Endothelial cell of umbilical vein (primary cell): ENCODE data around the gene TERF2IP. TPM values are rescaled to one million over a fixed set of nuclear protein-coding genes. Genes with fewer than 3 reads are reported as not detected.

ENCODE experiments used
- BruUV-seq: library from RNA; stranded (reverse); fragments of 400-500 nt; replicated peaks from 2 replicates; lab custom pipeline; 2021; lab: Mats Ljungman, UMichigan
- CTCF ChIA-PET: fragments of 300-600, 350-600 bp; sonication (Branson Sonifier 250); formaldehyde crosslinking; loops from one replicate; lab custom pipeline; 2021; ENCODE audit warnings: antibody characterized with exemption, inconsistent platforms; lab: Charles Lee
- POLR2A ChIA-PET: fragments of 300-600, 350-600 bp; sonication (Branson Sonifier 250); formaldehyde crosslinking; loops from one replicate; lab custom pipeline; 2021; ENCODE audit warnings: antibody characterized with exemption, inconsistent platforms; lab: Charles Lee
- DNase-seq: peaks from one replicate; pipeline ENCODE4 v3.0.0-alpha.2; 2011; ENCODE audit warnings: low read depth, low spot score
- FAIRE-seq: peaks from 2 replicates; lab custom pipeline; 2011; peaks lifted over from hg19 to GRCh38; lab: Jason Lieb, UNC
- H2AFZ ChIP-seq: 2 replicates; pipeline ENCODE4 v1.6.0; 2012; ENCODE audit warnings: low read depth, low read length, control low read depth, inconsistent platforms
- H3K27ac ChIP-seq: 2 replicates; pipeline ENCODE4 v1.5.1; 2011; ENCODE audit warnings: low read depth, mild to moderate bottlenecking, control low read depth, low read length, moderate library complexity; ENCODE audit not compliant: insufficient read depth
- H3K27me3 ChIP-seq, 2 experiments: 2 replicates each; pipeline versions ENCODE4 v1.6.0 to v1.6.1; 2011; ENCODE audit warnings: low read length in 2 of 2, mixed read lengths in 1 of 2; ENCODE audit not compliant: control insufficient read depth in 2 of 2, insufficient read depth in 2 of 2
- H3K36me3 ChIP-seq, 2 experiments: 2 replicates in 1 of 2; 3 replicates in 1 of 2; pipeline ENCODE4 v1.5.1; 2011; ENCODE audit warnings: low read length in 2 of 2, mild to moderate bottlenecking in 1 of 2, moderate library complexity in 1 of 2; ENCODE audit not compliant: control insufficient read depth in 2 of 2, insufficient read depth in 2 of 2; ENCODE audit errors: extremely low read depth in 1 of 2
- H3K4me1 ChIP-seq: 3 replicates; pipeline ENCODE4 v1.5.1; 2011; ENCODE audit warnings: mild to moderate bottlenecking, low read length; ENCODE audit not compliant: control insufficient read depth, insufficient read depth; ENCODE audit errors: extremely low read depth
- H3K4me2 ChIP-seq: 2 replicates; pipeline ENCODE4 v1.6.1; 2011; ENCODE audit warnings: low read length, control low read depth, mixed read lengths; ENCODE audit not compliant: insufficient read depth
- H3K4me3 ChIP-seq, 3 experiments: fragments of 200-600 bp in 1 of 3; sonication (generic), shearing (Covaris generic) in 1 of 3; replicated peaks in 1 of 3; 2 replicates each; pipeline ENCODE4 v1.5.1; 2011 to 2016; ENCODE audit warnings: control low read depth in 3 of 3, low read length in 3 of 3, mild to moderate bottlenecking in 2 of 3, inconsistent platforms in 1 of 3, low read depth in 1 of 3, moderate library complexity in 1 of 3; ENCODE audit not compliant: insufficient read depth in 1 of 3
- H3K79me2 ChIP-seq: 2 replicates; pipeline ENCODE4 v1.6.0; 2012; ENCODE audit warnings: low read length, inconsistent platforms; ENCODE audit not compliant: control insufficient read depth, insufficient read depth
- H3K9ac ChIP-seq: replicated peaks from 2 replicates; pipeline ENCODE3; 2011; ENCODE audit warnings: low read length, control low read depth; ENCODE audit not compliant: insufficient read depth; ENCODE audit errors: extremely low read depth
- H3K9me1 ChIP-seq: replicated peaks from 3 replicates; pipeline ENCODE4 v1.6.0; 2011; ENCODE audit warnings: mild to moderate bottlenecking, low read length; ENCODE audit not compliant: control insufficient read depth, insufficient read depth; ENCODE audit errors: extremely low read depth
- H3K9me3 ChIP-seq: replicated peaks from 2 replicates; pipeline ENCODE4 v1.5.1; 2012; ENCODE audit warnings: low read length, inconsistent platforms; ENCODE audit not compliant: control insufficient read depth, insufficient read depth
- H4K20me1 ChIP-seq: replicated peaks from 2 replicates; pipeline ENCODE3; 2011; ENCODE audit warnings: mild to moderate bottlenecking, low read length; ENCODE audit not compliant: control insufficient read depth, insufficient read depth; ENCODE audit errors: extremely low read depth
- CTCF ChIP-seq, 2 donors: IDR thresholded peaks; 1 replicate in 1 of 2; 2 replicates in 1 of 2; pipeline ENCODE4 v1.5.1; 2011; ENCODE audit warnings: low read length in 2 of 2, mild to moderate bottlenecking in 2 of 2, moderate library complexity in 2 of 2, control low read depth in 1 of 2, inconsistent platforms in 1 of 2, low read depth in 1 of 2; ENCODE audit not compliant: insufficient read depth in 1 of 2; ENCODE audit errors: extremely low read depth in 1 of 2
- EZH2 ChIP-seq: IDR thresholded peaks from 2 replicates; pipeline ENCODE4 v1.6.1; 2012; ENCODE audit warnings: borderline replicate concordance, low read depth, mild to moderate bottlenecking, moderate library complexity, low read length, inconsistent platforms; ENCODE audit not compliant: severe bottlenecking
- FOS ChIP-seq: IDR thresholded peaks from 2 replicates; pipeline ENCODE4 v1.6.1; 2011; ENCODE audit warnings: mild to moderate bottlenecking, low read length, moderate library complexity, borderline replicate concordance; ENCODE audit not compliant: insufficient read depth
- GATA2 ChIP-seq: IDR thresholded peaks from 2 replicates; pipeline ENCODE4 v1.7.0; 2011; ENCODE audit warnings: low read depth, mild to moderate bottlenecking, moderate library complexity, mixed read lengths, low read length; ENCODE audit not compliant: insufficient read length, insufficient read depth
- JUN ChIP-seq: IDR thresholded peaks from 2 replicates; pipeline ENCODE4 v1.6.1; 2011; ENCODE audit warnings: borderline replicate concordance, low read depth; ENCODE audit not compliant: insufficient read length, insufficient read depth
- MAX ChIP-seq: IDR thresholded peaks from 2 replicates; pipeline ENCODE4 v1.6.1; 2011; ENCODE audit not compliant: insufficient read depth, insufficient read length
- MYC ChIP-seq: IDR thresholded peaks from one replicate; pipeline ENCODE4 v1.6.1; 2011; ENCODE audit warnings: mild to moderate bottlenecking, low read depth, low read length
- POLR2A ChIP-seq: IDR thresholded peaks from 2 replicates; pipeline ENCODE4 v1.6.1; 2012; ENCODE audit warnings: low read depth, mild to moderate bottlenecking, control low read depth, low read length
- POLR2AphosphoS5 ChIP-seq: IDR thresholded peaks from 2 replicates; pipeline ENCODE4 v1.6.1; 2012; ENCODE audit warnings: low read depth, mild to moderate bottlenecking, control low read depth, low read length, moderate library complexity; ENCODE audit not compliant: insufficient read depth
- dilution Hi-C: fragments of 300-500 bp; cut with MboI; formaldehyde crosslinking; loops from one replicate; pipeline ENCODE4 v1.15.0; 2019; ENCODE audit warnings: low sequenced_read_pairs; ENCODE audit not compliant: extremely low pct_ligation_motif_present
- intact Hi-C: fragments of 100-400 bp; cut with micrococcal nuclease; formaldehyde crosslinking; loops from one replicate; pipeline ENCODE4 v1.10.0; 2022
- polyA plus RNA-seq, 4 experiments: library from polyadenylated mRNA; depleted of rRNA in 3 of 4; stranded (reverse) in 3 of 4; unstranded in 1 of 4; fragments of >200 nt; gene quantifications; 2 replicates each; pipeline versions ENCODE4 v1.2.1 to v1.2.3, GENCODE V29; 2011 to 2012; ENCODE audit warnings: missing spikeins in 1 of 4
- total RNA-seq: library from RNA; stranded (reverse); gene quantifications from 2 replicates; pipeline ENCODE4 v1.2.3, GENCODE V29; 2021

TERF2IP gene
- total and polyA plus RNA-seq, 2 donors (not counting 3 experiments of a cell fraction or from before 2014, with no cell fraction given) = 19.0 to 41.5 TPM

GRCh38 chr16:75632857-75633256, 14.7 kb upstream of the TERF2IP start:
- no peaks in the 10 kb centered on the region for H3K9me3 ChIP-seq
- peaks cover 14% of the 10 kb centered on the region for H3K4me1 ChIP-seq
- FAIRE-seq (no peak), DNase-seq (no peak)
- no peak for TF ChIP-seq CTCF (IDR thresholded peaks at IDR 0.05; ENCODE audit: extremely low read depth in 1 of 2, insufficient read depth in 1 of 2, low read depth in 1 of 2, low read length in 2 of 2)
- TF ChIP-seq POLR2AphosphoS5 = no peak
- no peak for TF ChIP-seq POLR2A
- no peak for TF ChIP-seq MAX
- TF ChIP-seq FOS = no peak
- no peak for TF ChIP-seq JUN
- TF ChIP-seq EZH2 = no peak
- no peak for TF ChIP-seq MYC
- no peak for TF ChIP-seq GATA2
- peaks cover 2% of the 10 kb centered on the region for H3K79me2 ChIP-seq
- no TSS peak for BruUV-seq
- H4K20me1 ChIP-seq = no peaks in the 10 kb centered on the region
- dilution Hi-C loops (no loop called here), intact Hi-C loops (no loop called here)
- H3K4me3 ChIP-seq = no peak overlapping the region
- peaks cover 35 to 42% of the 10 kb centered on the region in 2 experiments for H3K36me3 ChIP-seq
- no peaks in the 10 kb centered on the region for H3K9me1 ChIP-seq
- H3K9ac ChIP-seq = no peak overlapping the region
- H3K27me3 ChIP-seq = no peaks in the 10 kb centered on the region
- CTCF ChIA-PET = interaction anchor here (1.2 kb wide), 1 partner anchor 59 kb away, joined by 3 read pairs; no protein-coding TSS in a partner anchor
- POLR2A ChIA-PET = no interaction called here
- H3K4me2 ChIP-seq = no peak overlapping the region
- H3K27ac ChIP-seq = no peak overlapping the region
- no peak overlapping the region for H2AFZ ChIP-seq
